DOHH2 (cell line): Measurements from ENCODE around the gene FIBP.

Experiments
- H3F3A ChIP-seq: fragments of 200-600 bp; sonication (generic), shearing (Covaris generic); 2 replicates; pipeline ENCODE4 v1.6.0; 2016; ENCODE audit warnings: antibody characterized with exemption, mild to moderate bottlenecking; ENCODE audit not compliant: control insufficient read depth, insufficient read depth
- H3K27ac ChIP-seq: fragments of 200-600 bp; sonication (generic); 2 replicates; pipeline ENCODE4 v1.5.1; 2014; ENCODE audit warnings: low read depth, mild to moderate bottlenecking, low read length, moderate library complexity
- H3K27me3 ChIP-seq: fragments of 200-600 bp; sonication (generic); 2 replicates; pipeline ENCODE4 v1.6.1; 2014; ENCODE audit warnings: mild to moderate bottlenecking, low read length, mixed read lengths; ENCODE audit not compliant: control insufficient read depth
- H3K36me3 ChIP-seq: fragments of 200-600 bp; sonication (generic); 2 replicates; pipeline ENCODE4 v1.6.1; 2014; ENCODE audit warnings: mild to moderate bottlenecking, low read length, moderate library complexity, mixed read lengths; ENCODE audit not compliant: control insufficient read depth
- H3K4me1 ChIP-seq: fragments of 200-600 bp; sonication (generic); 2 replicates; pipeline ENCODE4 v1.6.1; 2014; ENCODE audit warnings: mild to moderate bottlenecking, low read length, mixed read lengths; ENCODE audit not compliant: control insufficient read depth
- H3K4me2 ChIP-seq: fragments of 200-600 bp; sonication (generic); 2 replicates; pipeline ENCODE4 v1.6.0; 2014; ENCODE audit warnings: mild to moderate bottlenecking, low read length, moderate library complexity
- H3K4me3 ChIP-seq: fragments of 200-600 bp; sonication (generic); 2 replicates; pipeline ENCODE4 v1.5.1; 2014; ENCODE audit warnings: mild to moderate bottlenecking, low read length, mixed read lengths
- H3K79me2 ChIP-seq: fragments of 200-600 bp; sonication (generic); 2 replicates; pipeline ENCODE4 v1.6.1; 2014; ENCODE audit warnings: mild to moderate bottlenecking, low read length, mixed read lengths; ENCODE audit not compliant: control insufficient read depth
- H3K9me2 ChIP-seq: fragments of 200-600 bp; sonication (generic); replicated peaks from 2 replicates; pipeline ENCODE4 v1.6.1; 2014; ENCODE audit warnings: mild to moderate bottlenecking, low read length, mixed read lengths; ENCODE audit not compliant: control insufficient read depth
- H3K9me3 ChIP-seq: fragments of 200-600 bp; sonication (generic); 2 replicates; pipeline ENCODE4 v1.6.1; 2014; ENCODE audit warnings: antibody characterized with exemption, low read length, mixed read lengths; ENCODE audit not compliant: control insufficient read depth, insufficient read depth
- H4K20me1 ChIP-seq: fragments of 200-600 bp; sonication (generic); 2 replicates; pipeline ENCODE4 v1.6.0; 2014; ENCODE audit warnings: low read depth, mild to moderate bottlenecking, antibody characterized with exemption, low read length, moderate library complexity; ENCODE audit not compliant: control insufficient read depth, insufficient read depth
- EZH2phosphoT487 ChIP-seq: fragments of 200-600 bp; sonication (generic); IDR thresholded peaks from 2 replicates; pipeline ENCODE4 v1.6.1; 2017; ENCODE audit warnings: borderline replicate concordance, mild to moderate bottlenecking, antibody characterized with exemption, low read length, moderate library complexity, mixed read lengths
- TF ChIP-seq, protein P1 (sequence below): fragments of 200-600 bp; sonication (generic); IDR thresholded peaks from one replicate; pipeline ENCODE4 v1.5.1; 2014; ENCODE audit warnings: antibody characterized with exemption, mild to moderate bottlenecking, low read depth, low read length; ENCODE audit not compliant: poor library complexity, severe bottlenecking

Gene FIBP

DNA sequence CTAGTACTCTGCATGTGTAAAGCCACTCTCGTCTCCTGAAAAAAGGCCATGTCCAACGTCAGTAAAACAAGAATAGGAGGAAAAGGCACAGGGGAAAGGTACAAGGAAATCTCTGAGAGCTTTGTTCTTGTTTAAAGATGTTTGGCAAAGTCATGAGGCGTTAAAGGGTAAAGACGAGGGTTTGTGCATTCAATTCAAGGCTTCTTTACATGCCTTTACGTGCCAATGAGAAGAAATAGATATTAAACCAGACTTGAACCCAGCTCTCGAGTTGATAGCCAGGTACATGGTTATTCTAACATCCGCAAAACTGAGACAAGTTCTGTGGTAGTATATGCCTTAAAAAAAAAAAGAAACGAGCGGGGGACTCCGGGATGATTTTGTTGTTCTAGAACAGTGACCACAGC lies 29.6 kb downstream of the FIBP start:
- peak overlapping the region; percentile 88 for H3K4me3 ChIP-seq
- H3F3A ChIP-seq: peaks cover 19% of the 10 kb centered on the region
- H3K9me2 ChIP-seq: no peaks in the 10 kb centered on the region
- peaks cover 60% of the 10 kb centered on the region for H3K79me2 ChIP-seq
- peak overlapping the region; percentile 83 for H3K27ac ChIP-seq
- H3K27me3 ChIP-seq: no peaks in the 10 kb centered on the region
- peaks cover 69% of the 10 kb centered on the region for H3K36me3 ChIP-seq
- H4K20me1 ChIP-seq: peaks cover 20% of the 10 kb centered on the region
- H3K4me1 ChIP-seq: peaks cover 28% of the 10 kb centered on the region
- no peaks in the 10 kb centered on the region for H3K9me3 ChIP-seq
- TF ChIP-seq, protein P1, sequence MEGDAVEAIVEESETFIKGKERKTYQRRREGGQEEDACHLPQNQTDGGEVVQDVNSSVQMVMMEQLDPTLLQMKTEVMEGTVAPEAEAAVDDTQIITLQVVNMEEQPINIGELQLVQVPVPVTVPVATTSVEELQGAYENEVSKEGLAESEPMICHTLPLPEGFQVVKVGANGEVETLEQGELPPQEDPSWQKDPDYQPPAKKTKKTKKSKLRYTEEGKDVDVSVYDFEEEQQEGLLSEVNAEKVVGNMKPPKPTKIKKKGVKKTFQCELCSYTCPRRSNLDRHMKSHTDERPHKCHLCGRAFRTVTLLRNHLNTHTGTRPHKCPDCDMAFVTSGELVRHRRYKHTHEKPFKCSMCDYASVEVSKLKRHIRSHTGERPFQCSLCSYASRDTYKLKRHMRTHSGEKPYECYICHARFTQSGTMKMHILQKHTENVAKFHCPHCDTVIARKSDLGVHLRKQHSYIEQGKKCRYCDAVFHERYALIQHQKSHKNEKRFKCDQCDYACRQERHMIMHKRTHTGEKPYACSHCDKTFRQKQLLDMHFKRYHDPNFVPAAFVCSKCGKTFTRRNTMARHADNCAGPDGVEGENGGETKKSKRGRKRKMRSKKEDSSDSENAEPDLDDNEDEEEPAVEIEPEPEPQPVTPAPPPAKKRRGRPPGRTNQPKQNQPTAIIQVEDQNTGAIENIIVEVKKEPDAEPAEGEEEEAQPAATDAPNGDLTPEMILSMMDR: no peak
- no peak for TF ChIP-seq EZH2phosphoT487
- H3K4me2 ChIP-seq: peak overlapping the region; percentile 93

GRCh38 chr11:65857853-65858680 lies 30.2 kb downstream of the FIBP start, which contains the start of gene CFL1:
CFL1 (minus strand) TSS chr11:65858180; CDS start chr11:65858099, 81 bp downstream.
- peaks cover 24% of the 10 kb centered on the region for H3F3A ChIP-seq
- no peaks in the 10 kb centered on the region for H3K9me2 ChIP-seq
- no peaks in the 10 kb centered on the region for H3K27me3 ChIP-seq
- H3K79me2 ChIP-seq: peaks cover 60% of the 10 kb centered on the region
- peaks cover 69% of the 10 kb centered on the region for H3K36me3 ChIP-seq
- TF ChIP-seq EZH2phosphoT487: no peak
- TF ChIP-seq, protein P1: no peak
- H3K9me3 ChIP-seq: no peaks in the 10 kb centered on the region
- H3K4me1 ChIP-seq: peaks cover 28% of the 10 kb centered on the region
- peaks cover 20% of the 10 kb centered on the region for H4K20me1 ChIP-seq
- H3K4me3 ChIP-seq: peak within 1 kb of the TSS; percentile 88
- peak within 1 kb of the TSS; percentile 93 for H3K4me2 ChIP-seq
- H3K27ac ChIP-seq: peak within 1 kb of the TSS; percentile 83

GRCh38 chr11:65857500-65857852 lies 30.8 kb downstream of the FIBP start:
- H3F3A ChIP-seq: peaks cover 26% of the 10 kb centered on the region
- H3K4me2 ChIP-seq: peak overlapping the region; percentile 80
- H3K4me3 ChIP-seq: peak overlapping the region; percentile 88
- H3K79me2 ChIP-seq: peaks cover 56% of the 10 kb centered on the region
- no peaks in the 10 kb centered on the region for H3K9me2 ChIP-seq
- peaks cover 28% of the 10 kb centered on the region for H3K4me1 ChIP-seq
- peak overlapping the region; percentile 83 for H3K27ac ChIP-seq
- no peaks in the 10 kb centered on the region for H3K9me3 ChIP-seq
- H3K36me3 ChIP-seq: peaks cover 69% of the 10 kb centered on the region
- no peaks in the 10 kb centered on the region for H3K27me3 ChIP-seq
- peaks cover 20% of the 10 kb centered on the region for H4K20me1 ChIP-seq
- no peak for TF ChIP-seq EZH2phosphoT487
- TF ChIP-seq, protein P1: no peak
